KMS-11 (cell line): ENCODE results near the gene AANAT.

ENCODE experiments used
- H2AFZ ChIP-seq: fragments of 200-600 bp; sonication (generic); 2 replicates; pipeline ENCODE4 v1.6.1; 2016; ENCODE audit warnings: antibody characterized with exemption, mixed run types, low read depth
- H3K27ac ChIP-seq: fragments of 200-600 bp; sonication (generic); 2 replicates; pipeline ENCODE4 v1.6.1; 2016; ENCODE audit warnings: mild to moderate bottlenecking, mixed run types
- H3K27me3 ChIP-seq: fragments of 200-600 bp; sonication (generic); 2 replicates; pipeline ENCODE4 v1.6.1; 2017; ENCODE audit warnings: mild to moderate bottlenecking, low read depth, mixed run types, moderate library complexity; ENCODE audit not compliant: insufficient read depth
- H3K36me3 ChIP-seq: fragments of 200-600 bp; sonication (generic); 2 replicates; pipeline ENCODE4 v1.6.1; 2017; ENCODE audit warnings: mild to moderate bottlenecking, mixed run types; ENCODE audit not compliant: insufficient read depth
- H3K4me1 ChIP-seq: fragments of 200-600 bp; sonication (generic); 2 replicates; pipeline ENCODE4 v1.6.1; 2016; ENCODE audit warnings: mild to moderate bottlenecking, low read depth, mixed run types; ENCODE audit not compliant: poor library complexity, severe bottlenecking
- H3K4me2 ChIP-seq: fragments of 200-600 bp; sonication (generic); 2 replicates; pipeline ENCODE4 v1.7.0; 2016; ENCODE audit warnings: mild to moderate bottlenecking, mixed run types
- H3K4me3 ChIP-seq: fragments of 200-600 bp; sonication (generic); IDR thresholded peaks from 2 replicates; pipeline ENCODE4 v1.6.1; 2017; ENCODE audit warnings: low read depth, low read length, mixed read lengths; ENCODE audit not compliant: insufficient read depth
- H3K79me2 ChIP-seq: fragments of 200-600 bp; sonication (generic); 2 replicates; pipeline ENCODE4 v1.6.1; 2016; ENCODE audit warnings: low read depth, mixed run types; ENCODE audit not compliant: insufficient read depth
- H3K9ac ChIP-seq: fragments of 200-600 bp; sonication (generic); 2 replicates; pipeline ENCODE4 v1.6.1; 2016; ENCODE audit warnings: mild to moderate bottlenecking, mixed run types
- H4K20me1 ChIP-seq: fragments of 200-600 bp; sonication (generic); 2 replicates; pipeline ENCODE4 v1.6.1; 2016; ENCODE audit warnings: mild to moderate bottlenecking, mixed run types; ENCODE audit not compliant: insufficient read depth
- TF ChIP-seq, protein P1 (sequence below): fragments of 200-600 bp; sonication (generic); conservative IDR thresholded peaks from 2 replicates; pipeline ENCODE4 v1.6.1; 2017; ENCODE audit warnings: low read depth, mild to moderate bottlenecking, antibody characterized with exemption, low read length, moderate library complexity, mixed read lengths

The AANAT gene

DNA sequence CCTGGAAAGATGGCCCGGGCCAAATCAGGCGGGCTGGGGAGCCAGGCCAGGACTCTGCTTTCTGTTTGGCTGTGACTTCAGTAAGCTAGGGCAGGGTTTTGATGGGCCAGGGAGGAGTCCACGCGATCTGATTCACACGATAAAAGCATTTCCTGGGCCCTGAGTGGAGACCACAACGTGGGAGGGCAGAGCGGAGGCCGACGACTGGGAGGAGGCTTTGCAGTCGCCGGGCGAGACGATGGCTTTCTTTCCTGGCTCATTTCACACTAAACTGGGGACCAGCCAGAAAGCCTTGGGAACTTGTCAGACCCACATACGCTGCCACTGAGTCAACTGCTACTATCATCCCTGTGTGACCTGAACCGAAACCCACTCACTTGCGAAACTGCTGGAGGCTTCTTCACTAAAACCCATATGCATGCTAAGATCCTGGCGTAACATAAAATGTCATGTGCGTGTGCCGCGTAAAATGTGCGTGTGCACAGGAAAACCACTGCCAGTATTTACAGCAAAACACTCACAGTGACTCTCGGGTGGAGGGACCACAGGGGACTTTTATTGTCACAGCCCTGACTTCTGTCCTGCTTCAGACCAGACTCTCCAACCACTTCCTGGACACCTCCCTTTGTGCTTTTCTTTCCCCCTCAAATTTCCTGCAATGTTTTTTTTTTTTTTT is 48.0 kb downstream of the AANAT start:
- no peak overlapping the region for H3K4me2 ChIP-seq

DNA sequence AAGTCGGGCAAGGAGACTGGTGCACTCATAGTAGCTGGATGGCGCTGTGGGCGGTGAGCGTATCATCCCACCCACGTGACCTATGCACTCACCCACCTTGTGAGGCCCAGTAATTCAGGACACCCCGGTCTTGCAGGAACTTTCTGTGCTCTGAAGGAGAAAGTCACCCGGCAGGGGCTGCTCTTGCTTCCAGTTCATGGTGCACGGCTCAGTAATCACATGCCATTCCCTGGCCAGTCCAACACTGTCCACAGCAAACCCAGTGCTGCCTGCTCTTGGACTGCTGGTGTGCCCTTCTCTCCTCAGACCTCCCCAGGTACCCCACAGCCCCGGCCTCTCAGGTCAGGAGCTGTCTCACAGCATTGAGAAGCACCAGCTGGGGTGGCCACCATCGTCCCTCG is 50.2 kb downstream of the AANAT start:
- no peaks in the 10 kb centered on the region for H3K36me3 ChIP-seq
- H3K9ac ChIP-seq: no peak overlapping the region
- H3K27me3 ChIP-seq: peaks cover 35% of the 10 kb centered on the region
- no peak overlapping the region for H2AFZ ChIP-seq
- H4K20me1 ChIP-seq: no peaks in the 10 kb centered on the region
- TF ChIP-seq, protein P1, sequence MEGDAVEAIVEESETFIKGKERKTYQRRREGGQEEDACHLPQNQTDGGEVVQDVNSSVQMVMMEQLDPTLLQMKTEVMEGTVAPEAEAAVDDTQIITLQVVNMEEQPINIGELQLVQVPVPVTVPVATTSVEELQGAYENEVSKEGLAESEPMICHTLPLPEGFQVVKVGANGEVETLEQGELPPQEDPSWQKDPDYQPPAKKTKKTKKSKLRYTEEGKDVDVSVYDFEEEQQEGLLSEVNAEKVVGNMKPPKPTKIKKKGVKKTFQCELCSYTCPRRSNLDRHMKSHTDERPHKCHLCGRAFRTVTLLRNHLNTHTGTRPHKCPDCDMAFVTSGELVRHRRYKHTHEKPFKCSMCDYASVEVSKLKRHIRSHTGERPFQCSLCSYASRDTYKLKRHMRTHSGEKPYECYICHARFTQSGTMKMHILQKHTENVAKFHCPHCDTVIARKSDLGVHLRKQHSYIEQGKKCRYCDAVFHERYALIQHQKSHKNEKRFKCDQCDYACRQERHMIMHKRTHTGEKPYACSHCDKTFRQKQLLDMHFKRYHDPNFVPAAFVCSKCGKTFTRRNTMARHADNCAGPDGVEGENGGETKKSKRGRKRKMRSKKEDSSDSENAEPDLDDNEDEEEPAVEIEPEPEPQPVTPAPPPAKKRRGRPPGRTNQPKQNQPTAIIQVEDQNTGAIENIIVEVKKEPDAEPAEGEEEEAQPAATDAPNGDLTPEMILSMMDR: no peak
- no peak overlapping the region for H3K4me3 ChIP-seq
- no peak overlapping the region for H3K4me2 ChIP-seq
- no peak overlapping the region for H3K27ac ChIP-seq
- no peaks in the 10 kb centered on the region for H3K79me2 ChIP-seq
- H3K4me1 ChIP-seq: no peaks in the 10 kb centered on the region

More for the DNA sequence above, 48.0 kb downstream of the AANAT start:
- Histone ChIP-seq H3K79me2 (no peaks in the 10 kb centered on the region), H3K36me3 (no peaks in the 10 kb centered on the region), H3K4me3 (no peak overlapping the region), H3K27me3 (peaks cover 13% of the 10 kb centered on the region; the same call in 1 of the 2 replicates), H3K4me1 (peaks cover 9% of the 10 kb centered on the region), H2AFZ (no peak overlapping the region), H3K9ac (no peak overlapping the region), H4K20me1 (no peaks in the 10 kb centered on the region), H3K27ac (no peak overlapping the region)
- TF ChIP-seq, protein P1: no peak

DNA sequence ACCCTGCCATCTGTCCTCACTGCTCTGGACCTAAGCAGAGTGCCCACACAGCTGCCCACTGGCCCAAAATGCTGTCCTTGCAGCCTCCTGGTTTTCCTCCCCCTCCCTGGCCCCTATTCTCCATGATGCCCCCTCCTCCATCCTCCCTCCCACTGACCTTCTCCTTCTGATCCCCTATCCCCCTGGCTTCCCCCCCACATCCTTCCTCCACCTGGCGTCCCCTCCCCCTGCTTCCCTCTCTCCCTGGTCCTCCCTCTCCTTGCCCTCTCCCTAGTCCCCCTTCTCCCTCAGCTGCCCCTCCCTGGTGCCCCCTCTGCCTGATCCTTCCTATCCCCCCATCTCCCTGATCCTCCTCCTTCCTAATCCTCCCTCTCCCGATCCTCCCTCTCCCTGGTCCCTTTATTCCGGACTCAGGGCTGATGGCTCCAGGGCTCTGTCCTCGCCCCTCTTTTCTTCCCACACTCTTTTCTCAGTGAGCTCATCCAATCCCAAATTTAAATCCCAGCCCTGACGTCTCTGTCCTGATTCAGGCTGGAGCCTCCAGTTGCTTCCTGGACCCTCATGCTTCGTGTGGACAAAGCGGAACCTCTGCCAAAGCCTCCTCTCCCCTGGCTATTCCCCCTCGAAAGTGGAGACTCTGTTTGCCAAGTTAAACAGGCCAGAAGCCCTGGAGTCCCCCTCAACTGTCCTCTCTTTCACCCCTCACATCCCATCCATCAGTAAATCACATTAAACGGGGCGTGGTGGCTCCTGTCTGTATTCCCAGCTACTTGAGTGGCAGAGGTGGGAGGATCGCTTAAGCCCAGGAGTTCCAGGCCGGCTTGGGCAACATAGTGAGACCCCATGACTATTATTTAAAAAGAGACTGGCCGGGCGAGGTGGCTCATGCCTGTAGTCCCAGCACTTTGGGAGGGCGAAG is 51.9 kb downstream of the AANAT start:
- Histone ChIP-seq H3K36me3 (no peaks in the 10 kb centered on the region), H4K20me1 (no peaks in the 10 kb centered on the region), H3K79me2 (no peaks in the 10 kb centered on the region), H3K4me3 (no peak overlapping the region), H3K27me3 (peaks cover 49% of the 10 kb centered on the region), H3K4me1 (peaks cover 4% of the 10 kb centered on the region), H3K9ac (no peak overlapping the region), H3K4me2 (no peak overlapping the region), H2AFZ (no peak overlapping the region), H3K27ac (no peak overlapping the region)
- TF ChIP-seq, protein P1: no peak
